ENCODE results near the gene NR3C1.
"Not testable (repeated sequence)": the region's sequence is repeated elsewhere in the genome, so short reads cannot be mapped to it uniquely, and the experiment has no call there.

The NR3C1 gene

GRCh38 chr5:143329843-143330242 is 73.6 kb downstream of the NR3C1 start:
- Mint-ChIP-seq H3K36me3 (ENCODE audit: low read depth) (peaks cover 35% of the 10 kb centered on the region), H3K9me3 (peaks cover 9% of the 10 kb centered on the region), H3K4me3 (no peak overlapping the region), H3K27ac (no peak overlapping the region), H3K4me1 (ENCODE audit: low read depth) (peaks cover 9% of the 10 kb centered on the region), H3K27me3 (ENCODE audit: low read depth) (no peaks in the 10 kb centered on the region)

DNA sequence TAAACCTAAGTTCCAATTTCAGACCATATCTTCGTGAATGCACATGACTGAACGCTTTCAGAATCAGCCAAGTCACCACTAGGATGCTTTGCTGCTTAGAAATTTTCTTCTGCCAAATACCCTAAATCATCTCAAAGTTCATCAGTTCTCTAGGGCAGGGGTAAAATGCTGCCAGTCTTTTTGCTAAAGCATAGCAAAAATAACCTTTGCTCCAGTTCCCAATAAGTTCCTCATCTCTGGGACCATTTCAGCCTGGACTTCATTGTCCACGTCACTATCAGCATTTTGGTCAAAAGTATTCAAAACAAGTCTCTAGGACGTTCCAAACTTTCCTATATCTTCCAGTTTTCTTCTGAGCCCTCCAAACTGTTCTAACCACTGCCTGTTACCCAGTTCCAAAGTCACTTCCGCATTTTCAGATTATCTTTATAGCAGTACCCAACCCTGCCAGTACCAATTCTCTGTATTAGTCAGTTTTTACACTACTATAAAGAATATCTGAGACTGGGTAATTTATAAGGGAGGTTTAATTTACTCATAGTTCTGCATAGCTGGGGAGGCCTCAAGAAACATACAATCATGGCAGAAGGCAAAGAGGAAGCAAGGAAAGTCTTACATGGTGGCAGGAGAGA is 74.8 kb downstream of the NR3C1 start:
- Mint-ChIP-seq H3K36me3 (ENCODE audit: low read depth) (peaks cover 32% of the 10 kb centered on the region), H3K27me3 (ENCODE audit: low read depth) (no peaks in the 10 kb centered on the region), H3K4me3 (no peak overlapping the region), H3K9me3 (peaks cover 9% of the 10 kb centered on the region), H3K27ac (no peak overlapping the region), H3K4me1 (ENCODE audit: low read depth) (peaks cover 12% of the 10 kb centered on the region)

- H3K9me3 Mint-ChIP-seq; H3K27me3 Mint-ChIP-seq (ENCODE audit: low read depth); H3K4me3 Mint-ChIP-seq; H3K27ac Mint-ChIP-seq: not testable (repeated sequence)
- Mint-ChIP-seq H3K36me3 (ENCODE audit: low read depth) (peaks cover 29% of the 10 kb centered on the region), H3K4me1 (ENCODE audit: low read depth) (peaks cover 23% of the 10 kb centered on the region)
Observed at GRCh38 chr5:143325086-143325485, 78.4 kb downstream of the NR3C1 start.

DNA sequence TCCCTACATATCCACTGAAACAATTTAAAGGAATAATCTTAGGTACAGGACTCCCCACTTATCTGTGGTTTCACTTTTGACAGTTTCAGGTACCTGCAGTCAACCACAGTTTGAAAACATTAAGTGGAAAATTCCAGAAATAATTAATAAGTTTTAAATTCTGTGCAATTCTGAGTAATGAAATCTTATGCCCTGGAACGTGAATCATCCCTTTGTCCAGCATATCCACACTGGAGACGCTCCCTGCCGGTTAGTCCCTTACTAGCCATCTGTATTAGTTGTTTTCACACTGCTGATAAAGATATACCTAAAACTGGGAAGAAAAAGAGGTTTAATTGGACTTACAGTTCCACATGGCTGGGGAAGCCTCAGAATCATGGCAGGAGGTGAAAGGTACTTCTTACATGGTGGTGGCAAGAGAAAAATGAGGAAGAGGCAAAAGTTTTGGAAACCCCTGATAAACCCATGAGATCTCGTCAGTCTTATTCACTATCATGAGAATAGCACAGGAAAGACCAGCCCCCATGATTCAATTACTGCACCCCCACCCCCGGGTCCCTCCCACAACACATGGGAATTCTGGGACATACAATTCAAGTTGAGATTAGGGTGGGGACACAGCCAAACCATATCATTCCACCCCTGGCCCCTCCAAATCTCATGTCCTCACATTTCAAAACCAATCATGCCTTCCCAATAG is 80.4 kb downstream of the NR3C1 start:
- Mint-ChIP-seq H3K4me1 (ENCODE audit: low read depth) (peaks cover 18% of the 10 kb centered on the region), H3K36me3 (ENCODE audit: low read depth) (peaks cover 17% of the 10 kb centered on the region)
- H3K27me3 Mint-ChIP-seq (ENCODE audit: low read depth); H3K27ac Mint-ChIP-seq; H3K4me3 Mint-ChIP-seq; H3K9me3 Mint-ChIP-seq: not testable (repeated sequence)

DNA sequence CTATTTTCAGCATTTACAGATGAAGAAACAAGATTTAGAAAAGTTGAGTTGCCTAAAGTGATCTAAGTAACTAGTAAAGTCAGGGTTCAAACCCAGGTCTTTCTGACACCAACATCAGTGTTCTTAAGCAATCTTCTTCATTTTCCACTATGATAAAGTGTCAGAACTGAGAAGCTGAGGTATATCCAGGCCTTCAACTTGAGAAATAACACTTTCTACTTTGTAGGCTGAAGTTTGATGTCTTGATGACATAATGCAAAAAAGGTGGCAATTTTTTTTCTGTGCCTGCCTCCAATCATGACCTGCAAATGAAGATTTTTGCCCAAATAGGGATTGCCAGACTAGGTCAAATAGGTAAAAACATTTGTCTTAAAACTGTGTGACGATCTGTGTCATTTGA is 81.3 kb downstream of the NR3C1 start:
- Mint-ChIP-seq H3K4me1 (ENCODE audit: low read depth) (peaks cover 21% of the 10 kb centered on the region), H3K27ac (no peak overlapping the region), H3K36me3 (ENCODE audit: low read depth) (peaks cover 14% of the 10 kb centered on the region), H3K27me3 (ENCODE audit: low read depth) (no peaks in the 10 kb centered on the region), H3K4me3 (no peak overlapping the region), H3K9me3 (no peaks in the 10 kb centered on the region)

DNA sequence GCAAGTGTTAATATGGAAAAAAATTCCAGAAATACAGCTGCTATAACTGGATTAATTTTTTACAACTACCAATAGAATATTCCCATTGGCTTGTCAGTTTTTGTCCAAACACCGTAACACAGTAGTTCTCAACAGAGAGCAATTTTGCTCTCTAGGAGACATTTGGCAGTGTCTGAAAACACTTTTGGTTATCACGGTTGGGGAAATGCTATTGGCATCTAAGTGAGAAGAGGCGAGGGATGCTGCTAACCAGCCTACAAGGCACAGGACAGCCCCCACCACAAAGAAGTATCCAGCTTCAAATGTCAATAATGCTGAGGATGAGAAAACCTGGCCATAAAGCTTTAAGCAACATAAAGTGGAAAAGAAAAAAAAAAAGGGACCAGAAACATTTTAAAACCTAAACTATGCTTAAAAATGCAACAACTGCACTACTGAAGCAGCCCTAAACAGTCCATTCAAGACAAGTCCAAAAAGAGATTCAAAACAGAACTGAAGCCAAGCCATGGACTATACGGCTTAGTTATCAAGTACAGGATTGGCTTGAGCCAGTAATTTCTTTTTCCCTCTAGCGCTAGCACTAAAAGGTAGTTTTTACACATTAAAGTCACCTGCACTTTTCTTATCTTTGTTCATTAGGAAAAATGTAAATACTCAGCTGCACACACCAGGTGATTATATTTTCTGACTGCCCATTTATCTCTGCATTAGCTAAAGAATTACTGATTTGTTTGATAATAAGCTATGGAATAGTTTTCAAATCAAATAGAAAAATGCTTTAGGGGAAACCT is 83.9 kb downstream of the NR3C1 start:
- Mint-ChIP-seq H3K4me1 (ENCODE audit: low read depth) (peaks cover 19% of the 10 kb centered on the region), H3K4me3 (no peak overlapping the region), H3K27ac (no peak overlapping the region), H3K36me3 (ENCODE audit: low read depth) (peaks cover 6% of the 10 kb centered on the region), H3K9me3 (no peaks in the 10 kb centered on the region), H3K27me3 (ENCODE audit: low read depth) (no peaks in the 10 kb centered on the region)

DNA sequence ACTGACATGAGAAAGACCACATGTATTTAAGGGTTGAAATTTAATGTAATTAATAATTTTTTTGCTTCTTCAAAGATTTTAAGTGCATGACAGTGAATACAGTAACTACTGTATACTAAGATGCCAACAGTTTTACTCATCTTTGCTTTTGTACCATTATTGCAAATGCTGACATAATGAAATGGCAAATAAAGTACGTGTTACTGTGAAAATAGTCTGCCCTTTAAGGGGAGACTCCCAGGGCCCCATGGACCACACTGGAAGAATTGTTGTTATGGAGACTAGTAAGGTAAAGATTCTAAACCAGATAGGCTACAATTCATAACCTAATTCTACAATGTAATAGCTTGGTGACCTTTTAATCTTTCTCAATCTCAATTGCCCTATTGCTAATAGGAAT is 84.7 kb downstream of the NR3C1 start:
- Mint-ChIP-seq H3K9me3 (no peaks in the 10 kb centered on the region), H3K4me1 (ENCODE audit: low read depth) (peaks cover 22% of the 10 kb centered on the region), H3K27ac (no peak overlapping the region), H3K36me3 (ENCODE audit: low read depth) (peaks cover 8% of the 10 kb centered on the region), H3K27me3 (ENCODE audit: low read depth) (no peaks in the 10 kb centered on the region), H3K4me3 (no peak overlapping the region)

- H3K4me1 Mint-ChIP-seq (ENCODE audit: low read depth), result peaks cover 22% of the 10 kb centered on the region
- no peaks in the 10 kb centered on the region for H3K27me3 Mint-ChIP-seq (ENCODE audit: low read depth)
- H3K36me3 Mint-ChIP-seq (ENCODE audit: low read depth), result peaks cover 11% of the 10 kb centered on the region
- no peak overlapping the region for H3K4me3 Mint-ChIP-seq
- no peak overlapping the region for H3K27ac Mint-ChIP-seq
- no peaks in the 10 kb centered on the region for H3K9me3 Mint-ChIP-seq
Observed at GRCh38 chr5:143318270-143318669, 85.2 kb downstream of the NR3C1 start.

DNA sequence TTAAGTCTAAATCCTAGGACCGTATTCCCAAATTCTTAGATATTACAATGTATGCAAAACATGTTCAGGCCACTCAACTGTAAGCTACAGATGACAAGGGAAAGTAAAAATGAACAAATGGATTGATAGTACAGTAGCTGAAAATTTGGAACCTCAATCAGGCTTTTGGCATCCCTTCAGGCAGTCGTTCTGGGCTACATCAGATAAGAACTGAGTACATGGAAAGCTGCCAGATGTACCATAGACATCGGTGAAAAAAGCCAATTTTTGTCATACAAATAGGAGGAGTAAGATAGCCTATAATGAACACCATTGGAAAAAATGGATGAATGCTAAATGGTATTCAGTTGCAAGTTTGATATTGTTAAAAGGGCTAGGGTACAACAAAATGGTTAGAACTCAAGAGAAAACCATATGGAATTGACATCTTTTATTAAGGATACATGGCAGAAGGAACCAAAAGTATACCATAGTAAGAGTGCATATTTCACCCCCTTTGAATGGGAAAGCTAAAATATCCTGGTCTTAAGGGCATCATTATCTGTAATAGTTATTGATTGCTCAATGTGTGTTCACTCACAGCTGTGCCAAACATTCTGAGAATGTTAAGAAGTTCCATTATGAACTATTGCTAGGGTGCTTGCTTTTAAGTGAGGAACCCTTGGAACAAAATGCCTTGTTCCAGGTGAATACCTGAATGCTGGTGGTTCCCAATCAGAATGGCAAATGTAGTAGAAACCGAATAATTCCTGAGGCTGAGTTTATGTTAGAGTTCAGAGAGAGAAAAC is 86.4 kb downstream of the NR3C1 start:
- Mint-ChIP-seq H3K36me3 (ENCODE audit: low read depth) (peaks cover 18% of the 10 kb centered on the region), H3K4me3 (no peak overlapping the region), H3K27me3 (ENCODE audit: low read depth) (no peaks in the 10 kb centered on the region), H3K27ac (no peak overlapping the region), H3K4me1 (ENCODE audit: low read depth) (peaks cover 19% of the 10 kb centered on the region), H3K9me3 (no peaks in the 10 kb centered on the region)

GRCh38 chr5:143316337-143316736 is 87.1 kb downstream of the NR3C1 start:
- H3K4me1 Mint-ChIP-seq (ENCODE audit: low read depth), result peaks cover 22% of the 10 kb centered on the region
- H3K4me3 Mint-ChIP-seq, result no peak overlapping the region
- peaks cover 23% of the 10 kb centered on the region for H3K36me3 Mint-ChIP-seq (ENCODE audit: low read depth)
- no peak overlapping the region for H3K27ac Mint-ChIP-seq
- H3K9me3 Mint-ChIP-seq, result no peaks in the 10 kb centered on the region
- H3K27me3 Mint-ChIP-seq (ENCODE audit: low read depth), result no peaks in the 10 kb centered on the region

- H3K4me1 Mint-ChIP-seq (ENCODE audit: low read depth), result peaks cover 21% of the 10 kb centered on the region
- peaks cover 24% of the 10 kb centered on the region for H3K36me3 Mint-ChIP-seq (ENCODE audit: low read depth)
- H3K9me3 Mint-ChIP-seq, result no peaks in the 10 kb centered on the region
- no peak overlapping the region for H3K27ac Mint-ChIP-seq
- H3K27me3 Mint-ChIP-seq (ENCODE audit: low read depth), result no peaks in the 10 kb centered on the region
- H3K4me3 Mint-ChIP-seq, result no peak overlapping the region
Observed at GRCh38 chr5:143315929-143316328, 87.6 kb downstream of the NR3C1 start.

DNA sequence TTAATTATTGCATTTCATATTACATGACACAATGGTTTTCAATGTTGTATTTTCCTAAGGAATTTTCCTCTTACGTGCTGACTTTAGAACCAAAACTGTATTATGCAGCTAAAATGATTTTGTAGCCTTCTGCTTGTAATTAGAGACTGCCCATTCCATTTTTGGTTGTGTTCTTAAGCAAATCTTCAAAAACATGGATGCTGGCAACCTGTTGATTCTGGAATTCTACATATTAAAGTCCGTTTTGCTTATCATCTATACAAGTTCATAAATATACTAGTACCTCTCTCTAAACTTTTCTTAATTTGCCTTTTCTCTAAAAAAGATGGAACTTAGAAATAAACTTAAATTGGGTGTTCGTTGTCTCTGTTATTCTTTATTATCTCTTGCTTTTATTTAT is 88.3 kb downstream of the NR3C1 start:
- Mint-ChIP-seq H3K27me3 (ENCODE audit: low read depth) (no peaks in the 10 kb centered on the region), H3K36me3 (ENCODE audit: low read depth) (peaks cover 29% of the 10 kb centered on the region), H3K9me3 (no peaks in the 10 kb centered on the region), H3K4me3 (no peak overlapping the region), H3K4me1 (ENCODE audit: low read depth) (peaks cover 24% of the 10 kb centered on the region), H3K27ac (no peak overlapping the region)

DNA sequence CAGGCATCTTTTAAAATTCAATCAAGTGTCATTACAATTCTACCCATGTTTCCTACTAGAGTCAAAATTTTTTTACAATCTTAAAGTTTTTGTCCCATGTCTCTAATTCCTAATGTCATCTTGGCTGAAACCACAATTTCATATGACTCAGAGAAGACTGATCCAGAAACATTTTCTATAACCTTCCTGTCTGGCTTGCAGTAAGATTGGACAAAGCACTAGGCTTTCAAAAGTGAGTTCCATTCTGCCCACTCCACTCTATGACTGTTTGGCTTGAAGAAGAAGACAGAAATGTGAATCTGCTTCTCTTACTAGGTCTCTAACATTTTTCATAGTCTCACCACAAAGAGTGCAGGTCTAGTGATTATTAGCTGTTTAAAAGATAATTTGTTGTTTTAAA is 88.8 kb downstream of the NR3C1 start:
- no peak overlapping the region for H3K27ac Mint-ChIP-seq
- H3K27me3 Mint-ChIP-seq (ENCODE audit: low read depth), result no peaks in the 10 kb centered on the region
- no peaks in the 10 kb centered on the region for H3K9me3 Mint-ChIP-seq
- peaks cover 35% of the 10 kb centered on the region for H3K36me3 Mint-ChIP-seq (ENCODE audit: low read depth)
- H3K4me1 Mint-ChIP-seq (ENCODE audit: low read depth), result peaks cover 29% of the 10 kb centered on the region
- H3K4me3 Mint-ChIP-seq, result no peak overlapping the region

- Mint-ChIP-seq H3K27me3 (ENCODE audit: low read depth) (no peaks in the 10 kb centered on the region), H3K4me3 (no peak overlapping the region), H3K4me1 (ENCODE audit: low read depth) (peaks cover 31% of the 10 kb centered on the region), H3K36me3 (ENCODE audit: low read depth) (peaks cover 40% of the 10 kb centered on the region), H3K9me3 (no peaks in the 10 kb centered on the region), H3K27ac (no peak overlapping the region)
Observed at GRCh38 chr5:143314099-143314498, 89.4 kb downstream of the NR3C1 start.
